ENCODE data around the gene TECPR1.

Gene TECPR1

GRCh38 chr7:98205162-98205845 lies 46.7 kb downstream of the TECPR1 start:
- no peaks in the 10 kb centered on the region for H3K4me1 ChIP-seq (ENCODE audit: control insufficient read depth, insufficient read depth, low read length)
- H3K36me3 ChIP-seq (ENCODE audit: control insufficient read depth in 2 of 2, insufficient read depth in 1 of 2, low read length in 2 of 2): peaks cover 0 to 24% of the 10 kb centered on the region in 2 experiments; a peak in 2 of 3 replicates
- ChIA-PET CTCF (interaction anchor here (0.5 to 0.6 kb wide), 2 partner anchors 42 to 89 kb away, joined by 3 read pairs; no protein-coding TSS in a partner anchor), POLR2A (no interaction called here)
- TF ChIP-seq ZNF664 (tag by site-specific recombination; IDR thresholded peaks at IDR 0.05) (no peak), ZNF2 (tag by site-specific recombination; IDR thresholded peaks at IDR 0.05) (no peak), ZNF112 (tag by site-specific recombination; IDR thresholded peaks at IDR 0.05) (no peak), ZNF280D (tag by site-specific recombination; IDR thresholded peaks at IDR 0.05) (no peak), ZNF449 (tag by site-specific recombination; IDR thresholded peaks at IDR 0.05) (no peak), IKZF3 (tag by site-specific recombination; IDR thresholded peaks at IDR 0.05) (no peak), ZBTB7A (tag by site-specific recombination; IDR thresholded peaks at IDR 0.05; ENCODE audit: low read depth) (no peak), TCF7L2 (IDR thresholded peaks at IDR 0.05; ENCODE audit: borderline replicate concordance, low read depth, low read length) (no peak), ZNF558 (tag by site-specific recombination; IDR thresholded peaks at IDR 0.05) (no peak)
- no peak overlapping the region for H3K27ac ChIP-seq (ENCODE audit: extremely low read depth, low read depth, low read length)
- H3K9me3 ChIP-seq (ENCODE audit: control insufficient read depth, insufficient read depth, low read depth, low read length): no peaks in the 10 kb centered on the region
- H3K4me3 ChIP-seq (ENCODE audit: low read depth, low read length): no peak overlapping the region

GRCh38 chr7:98204670-98205069 lies 47.4 kb downstream of the TECPR1 start:
- Histone ChIP-seq H3K9me3 (ENCODE audit: control insufficient read depth, insufficient read depth, low read depth, low read length) (no peaks in the 10 kb centered on the region), H3K4me3 (ENCODE audit: low read depth, low read length) (no peak overlapping the region), H3K36me3 (ENCODE audit: control insufficient read depth in 2 of 2, insufficient read depth in 1 of 2, low read length in 2 of 2) (peaks cover 0 to 24% of the 10 kb centered on the region in 2 experiments; a peak in 2 of 3 replicates), H3K4me1 (ENCODE audit: control insufficient read depth, insufficient read depth, low read length) (no peaks in the 10 kb centered on the region), H3K27ac (ENCODE audit: extremely low read depth, low read depth, low read length) (no peak overlapping the region)
- ChIA-PET POLR2A (no interaction called here), CTCF (no interaction called here)
- TF ChIP-seq ZNF19 (tag by site-specific recombination; IDR thresholded peaks at IDR 0.05; ENCODE audit: low read depth): no peak
- TF ChIP-seq ZNF571 (tag by site-specific recombination; IDR thresholded peaks at IDR 0.05): no peak
- TF ChIP-seq ZNF10 (tag by site-specific recombination; IDR thresholded peaks at IDR 0.05): no peak
- no peak for TF ChIP-seq GLI4 (tag by site-specific recombination; IDR thresholded peaks at IDR 0.05)
- TF ChIP-seq, protein P1, sequence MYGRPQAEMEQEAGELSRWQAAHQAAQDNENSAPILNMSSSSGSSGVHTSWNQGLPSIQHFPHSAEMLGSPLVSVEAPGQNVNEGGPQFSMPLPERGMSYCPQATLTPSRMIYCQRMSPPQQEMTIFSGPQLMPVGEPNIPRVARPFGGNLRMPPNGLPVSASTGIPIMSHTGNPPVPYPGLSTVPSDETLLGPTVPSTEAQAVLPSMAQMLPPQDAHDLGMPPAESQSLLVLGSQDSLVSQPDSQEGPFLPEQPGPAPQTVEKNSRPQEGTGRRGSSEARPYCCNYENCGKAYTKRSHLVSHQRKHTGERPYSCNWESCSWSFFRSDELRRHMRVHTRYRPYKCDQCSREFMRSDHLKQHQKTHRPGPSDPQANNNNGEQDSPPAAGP (tag by site-specific recombination; IDR thresholded peaks at IDR 0.05): no peak
- no peak for TF ChIP-seq ZSCAN23 (tag by site-specific recombination; IDR thresholded peaks at IDR 0.05)
- TF ChIP-seq FEZF1 (tag by site-specific recombination; IDR thresholded peaks at IDR 0.05): no peak

Data from HEK293 (cell line).